ENCODE measurements around the gene OTC. TPM values are rescaled to one million over a fixed set of nuclear protein-coding genes. Genes with fewer than 3 reads are reported as not detected.
A peak's percentile ranks its signal among the peaks of the same experiment; 100 is the strongest.

The OTC gene
- total RNA-seq, 2 experiments from 2014 or later: not detected

DNA sequence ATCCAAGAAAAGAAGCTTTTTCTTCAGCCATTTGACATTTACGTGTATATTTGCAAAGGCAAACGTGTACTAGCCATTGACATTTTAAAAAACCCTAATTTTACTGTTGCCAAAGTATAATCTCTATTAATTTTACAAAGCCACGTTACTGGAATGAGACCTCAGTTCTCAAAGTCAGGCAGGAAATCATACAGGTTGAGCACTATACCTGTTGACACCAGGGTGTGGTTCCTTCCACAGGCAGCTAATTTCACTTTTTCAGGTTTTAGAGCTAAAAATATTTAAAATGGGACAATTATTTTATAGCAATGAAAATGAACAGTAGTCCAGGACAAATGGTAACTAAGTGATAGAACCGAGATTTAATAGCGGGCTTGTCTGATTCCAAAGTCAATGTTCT, 31.6 kb upstream of the OTC start:
- no peak overlapping the region for H3K4me2 ChIP-seq (ENCODE audit: low read length)
- DNase-seq (ENCODE audit: low spot score): no peak
- no peak overlapping the region for H3K4me3 ChIP-seq (ENCODE audit: low read depth, low read length, poor library complexity, severe bottlenecking)
- CTCF ChIA-PET (ENCODE audit: unreplicated experiment): no interaction called here
- BruUV-seq (replicated peaks): no TSS peak
- H3K9me2 ChIP-seq (ENCODE audit: insufficient read depth, low read length): no peaks in the 10 kb centered on the region
- no peak overlapping the region for H3K27ac ChIP-seq (ENCODE audit: low read depth, low read length, poor library complexity, severe bottlenecking)
- H3K4me1 ChIP-seq (ENCODE audit: insufficient read depth, low read length, poor library complexity, severe bottlenecking): no peaks in the 10 kb centered on the region
- POLR2A ChIA-PET: interaction anchor here (0.7 to 1.2 kb wide), 2 partner anchors 10 to 12 kb away, joined by 3 read pairs; no protein-coding TSS in a partner anchor
- intact Hi-C loops (cut with micrococcal nuclease; ENCODE audit: unreplicated experiment): no loop called here
- no peaks in the 10 kb centered on the region for H3K9me3 ChIP-seq (ENCODE audit: low read length)
- H3K36me3 ChIP-seq (ENCODE audit: insufficient read depth, low read length): peaks cover 10% of the 10 kb centered on the region
- no peak overlapping the region for H2AFZ ChIP-seq (ENCODE audit: low read length)
- TF ChIP-seq, protein P1, sequence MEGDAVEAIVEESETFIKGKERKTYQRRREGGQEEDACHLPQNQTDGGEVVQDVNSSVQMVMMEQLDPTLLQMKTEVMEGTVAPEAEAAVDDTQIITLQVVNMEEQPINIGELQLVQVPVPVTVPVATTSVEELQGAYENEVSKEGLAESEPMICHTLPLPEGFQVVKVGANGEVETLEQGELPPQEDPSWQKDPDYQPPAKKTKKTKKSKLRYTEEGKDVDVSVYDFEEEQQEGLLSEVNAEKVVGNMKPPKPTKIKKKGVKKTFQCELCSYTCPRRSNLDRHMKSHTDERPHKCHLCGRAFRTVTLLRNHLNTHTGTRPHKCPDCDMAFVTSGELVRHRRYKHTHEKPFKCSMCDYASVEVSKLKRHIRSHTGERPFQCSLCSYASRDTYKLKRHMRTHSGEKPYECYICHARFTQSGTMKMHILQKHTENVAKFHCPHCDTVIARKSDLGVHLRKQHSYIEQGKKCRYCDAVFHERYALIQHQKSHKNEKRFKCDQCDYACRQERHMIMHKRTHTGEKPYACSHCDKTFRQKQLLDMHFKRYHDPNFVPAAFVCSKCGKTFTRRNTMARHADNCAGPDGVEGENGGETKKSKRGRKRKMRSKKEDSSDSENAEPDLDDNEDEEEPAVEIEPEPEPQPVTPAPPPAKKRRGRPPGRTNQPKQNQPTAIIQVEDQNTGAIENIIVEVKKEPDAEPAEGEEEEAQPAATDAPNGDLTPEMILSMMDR (conservative IDR thresholded peaks at IDR 0.05; ENCODE audit: low read length): no peak
- no peak for TF ChIP-seq EZH2phosphoT487 (IDR thresholded peaks at IDR 0.05; ENCODE audit: borderline replicate concordance, low read depth, low read length)
- H4K20me1 ChIP-seq (ENCODE audit: insufficient read depth, low read length): no peaks in the 10 kb centered on the region
- peaks cover 8% of the 10 kb centered on the region; the same call in 1 of the 2 replicates for H3K79me2 ChIP-seq (ENCODE audit: insufficient read depth, low read depth, low read length)

DNA sequence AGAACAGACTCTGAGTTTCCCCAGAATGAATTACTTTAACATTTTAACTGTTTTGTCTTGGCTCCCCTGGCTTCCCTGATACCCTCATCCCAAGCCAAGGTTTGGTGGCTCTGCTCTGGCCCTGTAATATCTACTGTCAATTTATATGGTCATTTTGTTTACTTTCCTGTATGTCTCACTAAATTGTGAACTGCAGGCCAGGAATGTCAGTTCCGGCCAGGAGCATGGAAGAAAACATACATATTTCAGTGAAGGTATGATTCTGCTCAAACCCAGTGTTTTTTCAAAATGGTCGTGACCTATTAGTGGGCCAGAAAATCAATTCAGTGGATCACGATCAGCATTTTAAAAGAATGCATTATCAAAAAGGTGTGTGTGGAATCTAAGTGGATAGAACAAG, 26.3 kb upstream of the OTC start:
- TSS peak; percentile 63 for BruUV-seq (replicated peaks)
- no peaks in the 10 kb centered on the region for H3K9me2 ChIP-seq (ENCODE audit: insufficient read depth, low read length)
- intact Hi-C loops (cut with micrococcal nuclease; ENCODE audit: unreplicated experiment): loop anchor here (5.0 kb wide), 1 partner anchor 64 kb away; no protein-coding TSS in a partner anchor
- POLR2A ChIA-PET: no interaction called here
- no peak overlapping the region for H3K27ac ChIP-seq (ENCODE audit: low read depth, low read length, poor library complexity, severe bottlenecking)
- peak overlapping the region; percentile 85 for H3K4me2 ChIP-seq (ENCODE audit: low read length)
- TF ChIP-seq EZH2phosphoT487 (IDR thresholded peaks at IDR 0.05; ENCODE audit: borderline replicate concordance, low read depth, low read length): no peak
- TF ChIP-seq, protein P1 (conservative IDR thresholded peaks at IDR 0.05; ENCODE audit: low read length): no peak
- H3K4me3 ChIP-seq (ENCODE audit: low read depth, low read length, poor library complexity, severe bottlenecking): peak overlapping the region; percentile 86
- peaks cover 16% of the 10 kb centered on the region; the same call in 1 of the 2 replicates for H3K79me2 ChIP-seq (ENCODE audit: insufficient read depth, low read depth, low read length)
- no peak overlapping the region for H2AFZ ChIP-seq (ENCODE audit: low read length)
- H3K4me1 ChIP-seq (ENCODE audit: insufficient read depth, low read length, poor library complexity, severe bottlenecking): no peaks in the 10 kb centered on the region
- H4K20me1 ChIP-seq (ENCODE audit: insufficient read depth, low read length): no peaks in the 10 kb centered on the region
- H3K9me3 ChIP-seq (ENCODE audit: low read length): no peaks in the 10 kb centered on the region
- no peaks in the 10 kb centered on the region for H3K36me3 ChIP-seq (ENCODE audit: insufficient read depth, low read length)
- CTCF ChIA-PET (ENCODE audit: unreplicated experiment): interaction anchor here (1.0 kb wide), 1 partner anchor 9 kb away, joined by 3 read pairs; no protein-coding TSS in a partner anchor
- DNase-seq (ENCODE audit: low spot score): no peak

Data from OCI-LY7 (cell line).